Osteoblast (primary cell): Measurements from ENCODE around the gene SMAD7. TPM values are rescaled to one million over a fixed set of nuclear protein-coding genes. Genes with fewer than 3 reads are reported as not detected.
A peak's percentile ranks its signal among the peaks of the same experiment; 100 is the strongest.

Source experiments
- DNase-seq: peaks from one replicate; pipeline ENCODE4 v3.0.0; 2011; ENCODE audit warnings: low spot score, mixed read lengths; ENCODE audit not compliant: insufficient read length; ENCODE audit errors: missing footprints
- H2AFZ ChIP-seq: 2 replicates; pipeline ENCODE4 v1.6.0; 2011; ENCODE audit warnings: mild to moderate bottlenecking, low read length
- H3K27ac ChIP-seq: 2 replicates; pipeline ENCODE4 v1.5.1; 2011; ENCODE audit warnings: mild to moderate bottlenecking, low read depth, low read length, moderate library complexity
- H3K27me3 ChIP-seq: 2 replicates; pipeline ENCODE4 v1.6.0; 2012; ENCODE audit warnings: mild to moderate bottlenecking, control low read depth, inconsistent platforms, low read length, moderate library complexity; ENCODE audit not compliant: insufficient read depth
- H3K36me3 ChIP-seq: 2 replicates; pipeline ENCODE4 v1.5.1; 2011; ENCODE audit warnings: mild to moderate bottlenecking, low read length, control low read depth, moderate library complexity; ENCODE audit not compliant: insufficient read depth
- H3K4me1 ChIP-seq: 2 replicates; pipeline ENCODE4 v1.5.1; 2011; ENCODE audit warnings: mild to moderate bottlenecking, low read length, control low read depth, moderate library complexity; ENCODE audit not compliant: insufficient read depth
- H3K4me2 ChIP-seq: 2 replicates; pipeline ENCODE4 v1.6.0; 2011; ENCODE audit warnings: mild to moderate bottlenecking, low read length; ENCODE audit not compliant: insufficient read depth
- H3K4me3 ChIP-seq: fragments of 200-600 bp; sonication (generic); 3 replicates; pipeline ENCODE4 v1.5.1; 2012; ENCODE audit warnings: mild to moderate bottlenecking, low read length, inconsistent platforms; ENCODE audit not compliant: insufficient read depth
- H3K79me2 ChIP-seq: 2 replicates; pipeline ENCODE4 v1.6.0; 2012; ENCODE audit warnings: mild to moderate bottlenecking, low read length, control low read depth, inconsistent platforms; ENCODE audit not compliant: insufficient read depth
- H3K9me3 ChIP-seq: 2 replicates; pipeline ENCODE4 v1.5.1; 2011; ENCODE audit warnings: low read depth, low read length, control low read depth
- H4K20me1 ChIP-seq: 2 replicates; pipeline ENCODE4 v1.6.0; 2012; ENCODE audit warnings: mild to moderate bottlenecking, low read length, control low read depth; ENCODE audit not compliant: insufficient read depth
- total RNA-seq: library from RNA; depleted of rRNA; stranded (reverse); fragments of >200 nt; gene quantifications from 2 replicates; pipeline ENCODE4 v1.2.3, GENCODE V29; 2012
- TF ChIP-seq, protein P1 (sequence below): IDR thresholded peaks from 2 replicates; pipeline ENCODE4 v1.5.1; 2011; ENCODE audit warnings: mild to moderate bottlenecking, low read depth, low read length, moderate library complexity; ENCODE audit errors: extremely low read depth

SMAD7 gene, protein sequence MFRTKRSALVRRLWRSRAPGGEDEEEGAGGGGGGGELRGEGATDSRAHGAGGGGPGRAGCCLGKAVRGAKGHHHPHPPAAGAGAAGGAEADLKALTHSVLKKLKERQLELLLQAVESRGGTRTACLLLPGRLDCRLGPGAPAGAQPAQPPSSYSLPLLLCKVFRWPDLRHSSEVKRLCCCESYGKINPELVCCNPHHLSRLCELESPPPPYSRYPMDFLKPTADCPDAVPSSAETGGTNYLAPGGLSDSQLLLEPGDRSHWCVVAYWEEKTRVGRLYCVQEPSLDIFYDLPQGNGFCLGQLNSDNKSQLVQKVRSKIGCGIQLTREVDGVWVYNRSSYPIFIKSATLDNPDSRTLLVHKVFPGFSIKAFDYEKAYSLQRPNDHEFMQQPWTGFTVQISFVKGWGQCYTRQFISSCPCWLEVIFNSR
- total RNA-seq = 76.0 and 81.6 TPM in 2 replicates

DNA sequence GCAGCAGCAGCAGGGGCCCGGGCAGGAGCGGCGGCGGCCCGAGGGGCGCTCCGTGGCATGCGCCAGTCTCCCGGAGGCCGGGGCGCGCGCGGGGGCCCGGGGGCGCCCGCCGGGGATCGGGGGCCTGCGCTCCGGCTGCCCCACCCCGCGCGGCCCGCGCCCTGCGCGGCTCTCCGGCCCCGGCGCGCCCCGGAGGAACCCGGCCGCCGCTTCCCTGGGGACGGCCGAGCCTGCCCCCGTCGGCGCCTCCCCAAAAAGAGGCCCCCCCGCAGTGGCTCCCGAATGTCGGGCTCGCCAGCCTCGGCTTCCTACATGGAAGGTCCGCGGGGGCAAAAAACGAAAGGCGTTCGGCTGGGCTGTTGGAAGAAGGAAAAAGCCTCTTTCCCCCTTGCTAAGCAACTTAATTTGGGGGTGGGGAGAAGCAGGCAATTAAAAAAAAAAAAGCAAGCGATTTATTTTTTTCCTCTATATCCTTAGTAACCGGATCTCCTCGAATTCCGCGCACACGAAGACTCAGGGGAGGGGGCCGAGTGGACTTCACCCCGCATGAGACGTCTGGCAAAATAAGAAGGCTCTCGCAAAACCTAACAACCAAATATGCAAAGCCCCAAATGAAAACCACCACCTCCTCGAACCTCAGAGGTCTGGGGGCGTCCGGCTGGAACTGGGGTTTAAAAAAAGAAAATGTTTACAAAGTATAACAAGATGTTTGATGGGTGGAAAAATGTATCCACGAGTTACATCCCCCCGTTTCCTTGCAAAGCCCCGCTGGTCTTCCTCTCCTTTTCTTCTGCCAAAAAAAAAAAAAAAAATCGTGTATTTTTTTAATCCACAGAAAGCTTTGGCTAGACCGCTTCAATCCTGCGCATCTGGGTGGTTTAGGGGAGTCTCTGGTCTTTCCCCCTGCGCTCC lies at the start of gene SMAD7:
Gene SMAD7, minus strand, starts transcription at position 430 of the 912 bp plus-strand sequence. CDS start 541 bp downstream, outside the sequence.
- H3K9me3 ChIP-seq = no peaks in the 10 kb centered on the region
- peak; percentile 90 for DNase-seq
- H3K36me3 ChIP-seq = peaks cover 36% of the 10 kb centered on the region
- peak within 1 kb of the TSS; percentile 94 for H3K27ac ChIP-seq
- TF ChIP-seq, protein P1, sequence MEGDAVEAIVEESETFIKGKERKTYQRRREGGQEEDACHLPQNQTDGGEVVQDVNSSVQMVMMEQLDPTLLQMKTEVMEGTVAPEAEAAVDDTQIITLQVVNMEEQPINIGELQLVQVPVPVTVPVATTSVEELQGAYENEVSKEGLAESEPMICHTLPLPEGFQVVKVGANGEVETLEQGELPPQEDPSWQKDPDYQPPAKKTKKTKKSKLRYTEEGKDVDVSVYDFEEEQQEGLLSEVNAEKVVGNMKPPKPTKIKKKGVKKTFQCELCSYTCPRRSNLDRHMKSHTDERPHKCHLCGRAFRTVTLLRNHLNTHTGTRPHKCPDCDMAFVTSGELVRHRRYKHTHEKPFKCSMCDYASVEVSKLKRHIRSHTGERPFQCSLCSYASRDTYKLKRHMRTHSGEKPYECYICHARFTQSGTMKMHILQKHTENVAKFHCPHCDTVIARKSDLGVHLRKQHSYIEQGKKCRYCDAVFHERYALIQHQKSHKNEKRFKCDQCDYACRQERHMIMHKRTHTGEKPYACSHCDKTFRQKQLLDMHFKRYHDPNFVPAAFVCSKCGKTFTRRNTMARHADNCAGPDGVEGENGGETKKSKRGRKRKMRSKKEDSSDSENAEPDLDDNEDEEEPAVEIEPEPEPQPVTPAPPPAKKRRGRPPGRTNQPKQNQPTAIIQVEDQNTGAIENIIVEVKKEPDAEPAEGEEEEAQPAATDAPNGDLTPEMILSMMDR = no peak
- H3K27me3 ChIP-seq = no peaks in the 10 kb centered on the region
- H2AFZ ChIP-seq = no peak within 1 kb of the TSS
- H3K4me1 ChIP-seq = peaks cover 34% of the 10 kb centered on the region
- peak within 1 kb of the TSS; percentile 97 for H3K4me3 ChIP-seq
- H3K79me2 ChIP-seq = peaks cover 58% of the 10 kb centered on the region
- peaks cover 44% of the 10 kb centered on the region for H4K20me1 ChIP-seq
- peak within 1 kb of the TSS; percentile 87 for H3K4me2 ChIP-seq

DNA sequence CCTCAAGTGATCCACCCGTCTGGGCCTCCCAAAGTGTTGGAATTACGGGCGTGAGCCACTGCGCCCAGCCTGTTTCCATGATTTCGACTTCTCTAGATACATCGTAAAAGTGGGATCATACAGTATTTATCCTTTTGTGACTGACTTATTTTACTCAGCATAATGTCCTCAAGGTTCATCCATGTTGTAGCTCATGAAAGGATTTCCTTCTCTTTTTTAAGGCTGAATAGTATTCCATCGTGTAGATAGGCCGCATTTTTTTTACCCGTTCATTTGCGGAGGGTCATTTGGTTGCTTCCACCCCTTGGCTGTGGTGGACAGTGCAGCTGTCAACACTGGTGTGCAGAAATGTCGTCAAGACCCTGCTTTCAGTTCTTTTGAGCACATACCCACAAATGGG lies 48.8 kb upstream of the SMAD7 start:
- Histone ChIP-seq H2AFZ (no peak overlapping the region), H4K20me1 (no peaks in the 10 kb centered on the region), H3K36me3 (no peaks in the 10 kb centered on the region), H3K4me3 (no peak overlapping the region), H3K4me2 (no peak overlapping the region), H3K4me1 (peaks cover 30% of the 10 kb centered on the region), H3K27me3 (no peaks in the 10 kb centered on the region), H3K79me2 (peaks cover 12% of the 10 kb centered on the region), H3K27ac (no peak overlapping the region), H3K9me3 (no peaks in the 10 kb centered on the region)
- DNase-seq = peak; percentile 42
- TF ChIP-seq, protein P1 = no peak

DNA sequence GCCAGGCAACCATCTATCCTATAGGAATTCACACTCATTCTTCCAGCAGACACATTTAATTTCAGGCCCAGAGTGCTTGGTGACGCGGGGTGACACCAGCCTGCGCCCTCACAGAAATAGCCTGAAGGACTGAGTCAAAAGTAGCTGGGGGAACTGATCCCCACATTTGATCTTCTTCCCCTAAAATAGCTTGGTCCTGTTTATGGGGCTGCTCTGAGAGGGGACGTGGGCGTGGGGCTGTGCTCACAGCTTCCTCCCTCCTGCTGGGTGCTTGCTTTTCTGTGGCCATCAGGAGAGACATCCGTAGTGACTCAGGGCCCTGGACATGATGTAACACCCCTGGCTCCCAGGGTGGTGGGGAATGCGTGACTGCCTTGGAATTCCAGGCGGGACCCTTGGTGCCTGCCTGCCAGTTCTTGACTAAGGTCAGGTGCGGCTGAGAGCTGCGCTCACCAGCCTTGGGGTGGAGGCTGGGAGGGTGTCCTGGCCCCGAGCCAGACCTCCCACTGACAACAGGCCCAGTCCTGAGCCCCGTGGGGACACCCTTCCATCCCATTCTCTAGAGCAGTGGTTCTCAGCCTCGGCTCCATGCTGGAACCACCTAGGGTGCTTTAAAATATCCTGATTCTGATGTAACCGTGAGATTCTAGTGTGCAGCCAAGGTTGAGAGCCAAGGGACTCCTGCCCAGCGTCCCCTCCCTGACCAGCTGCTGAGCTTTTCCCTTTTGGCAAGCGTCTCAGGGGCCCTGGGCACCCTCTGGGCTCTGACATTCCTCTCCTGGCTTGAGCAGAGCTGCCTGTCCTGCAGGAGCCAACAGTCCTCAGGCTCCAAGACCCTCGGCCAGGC lies 47.4 kb upstream of the SMAD7 start:
- Histone ChIP-seq H2AFZ (no peak overlapping the region), H3K4me1 (peaks cover 43% of the 10 kb centered on the region), H3K36me3 (no peaks in the 10 kb centered on the region)

More for the DNA sequence above, 47.4 kb upstream of the SMAD7 start:
- DNase-seq = peak; percentile 99
- Histone ChIP-seq H3K27me3 (no peaks in the 10 kb centered on the region), H3K9me3 (no peaks in the 10 kb centered on the region), H3K4me2 (peak overlapping the region; percentile 62), H3K27ac (peak overlapping the region; percentile 99), H4K20me1 (no peaks in the 10 kb centered on the region), H3K79me2 (peaks cover 12% of the 10 kb centered on the region), H3K4me3 (peak overlapping the region; percentile 26)
- TF ChIP-seq, protein P1 = no peak
